ENCODE data around the gene TRAF1.

The TRAF1 gene

GRCh38 chr9:120889606-120890271, 36.9 kb downstream of the TRAF1 start:
- Histone ChIP-seq H3K9ac (ENCODE audit: low read length) (peak overlapping the region; percentile 21; the same call in 1 of the 2 replicates), H3K9me3 (ENCODE audit: insufficient read depth, low read length) (no peaks in the 10 kb centered on the region), H3K4me1 (ENCODE audit: low read length) (peaks cover 50% of the 10 kb centered on the region), H3K27ac (ENCODE audit: low read length) (peak overlapping the region; percentile 96), H2AFZ (ENCODE audit: low read depth, low read length) (peak overlapping the region; percentile 51; the same call in 1 of the 2 replicates), H3K36me3 (replicated peaks; ENCODE audit: low read depth, low read length) (no peaks in the 10 kb centered on the region), H3K79me2 (ENCODE audit: low read length) (no peaks in the 10 kb centered on the region), H3K4me3 (ENCODE audit: low read length) (no peak overlapping the region), H4K20me1 (ENCODE audit: insufficient read depth, low read length) (no peaks in the 10 kb centered on the region), H3K27me3 (ENCODE audit: low read depth, low read length) (no peaks in the 10 kb centered on the region), H3K4me2 (ENCODE audit: low read length) (peak overlapping the region; percentile 63; the same call in 1 of the 2 replicates)
- no peak for TF ChIP-seq EZH2phosphoT487 (IDR thresholded peaks at IDR 0.05; ENCODE audit: low read depth)
- TF ChIP-seq CTCF (IDR thresholded peaks at IDR 0.05; ENCODE audit: low read depth, low read length) = no peak

GRCh38 chr9:120888626-120889025, 38.0 kb downstream of the TRAF1 start:
- H3K9me3 ChIP-seq (ENCODE audit: insufficient read depth, low read length) = no peaks in the 10 kb centered on the region
- TF ChIP-seq EZH2phosphoT487 (IDR thresholded peaks at IDR 0.05; ENCODE audit: low read depth) = no peak
- no peak for TF ChIP-seq CTCF (IDR thresholded peaks at IDR 0.05; ENCODE audit: low read depth, low read length)
- no peak overlapping the region for H3K4me3 ChIP-seq (ENCODE audit: low read length)
- H3K79me2 ChIP-seq (ENCODE audit: low read length) = no peaks in the 10 kb centered on the region
- no peaks in the 10 kb centered on the region for H3K36me3 ChIP-seq (replicated peaks; ENCODE audit: low read depth, low read length)
- no peak overlapping the region for H2AFZ ChIP-seq (ENCODE audit: low read depth, low read length)
- no peak overlapping the region for H3K4me2 ChIP-seq (ENCODE audit: low read length)
- no peak overlapping the region for H3K9ac ChIP-seq (ENCODE audit: low read length)
- H3K27me3 ChIP-seq (ENCODE audit: low read depth, low read length) = no peaks in the 10 kb centered on the region
- H3K27ac ChIP-seq (ENCODE audit: low read length) = no peak overlapping the region
- H3K4me1 ChIP-seq (ENCODE audit: low read length) = peaks cover 43% of the 10 kb centered on the region
- no peaks in the 10 kb centered on the region for H4K20me1 ChIP-seq (ENCODE audit: insufficient read depth, low read length)

GRCh38 chr9:120886490-120886967, 40.1 kb downstream of the TRAF1 start:
- Histone ChIP-seq H4K20me1 (ENCODE audit: insufficient read depth, low read length) (no peaks in the 10 kb centered on the region), H3K4me2 (ENCODE audit: low read length) (no peak overlapping the region), H3K9ac (ENCODE audit: low read length) (no peak overlapping the region), H3K79me2 (ENCODE audit: low read length) (no peaks in the 10 kb centered on the region), H2AFZ (ENCODE audit: low read depth, low read length) (no peak overlapping the region), H3K36me3 (replicated peaks; ENCODE audit: low read depth, low read length) (no peaks in the 10 kb centered on the region), H3K27ac (ENCODE audit: low read length) (no peak overlapping the region), H3K9me3 (ENCODE audit: insufficient read depth, low read length) (no peaks in the 10 kb centered on the region), H3K27me3 (ENCODE audit: low read depth, low read length) (no peaks in the 10 kb centered on the region), H3K4me3 (ENCODE audit: low read length) (no peak overlapping the region), H3K4me1 (ENCODE audit: low read length) (peaks cover 22% of the 10 kb centered on the region)
- no peak for TF ChIP-seq EZH2phosphoT487 (IDR thresholded peaks at IDR 0.05; ENCODE audit: low read depth)
- no peak for TF ChIP-seq CTCF (IDR thresholded peaks at IDR 0.05; ENCODE audit: low read depth, low read length)

- peaks cover 16% of the 10 kb centered on the region for H3K4me1 ChIP-seq (ENCODE audit: low read length)
- H3K9me3 ChIP-seq (ENCODE audit: insufficient read depth, low read length) = no peaks in the 10 kb centered on the region
- H2AFZ ChIP-seq (ENCODE audit: low read depth, low read length) = no peak overlapping the region
- no peaks in the 10 kb centered on the region for H3K79me2 ChIP-seq (ENCODE audit: low read length)
- no peak overlapping the region for H3K4me2 ChIP-seq (ENCODE audit: low read length)
- H3K27me3 ChIP-seq (ENCODE audit: low read depth, low read length) = no peaks in the 10 kb centered on the region
- no peak for TF ChIP-seq CTCF (IDR thresholded peaks at IDR 0.05; ENCODE audit: low read depth, low read length)
- no peaks in the 10 kb centered on the region for H3K36me3 ChIP-seq (replicated peaks; ENCODE audit: low read depth, low read length)
- H3K9ac ChIP-seq (ENCODE audit: low read length) = no peak overlapping the region
- no peak overlapping the region for H3K27ac ChIP-seq (ENCODE audit: low read length)
- no peaks in the 10 kb centered on the region for H4K20me1 ChIP-seq (ENCODE audit: insufficient read depth, low read length)
- H3K4me3 ChIP-seq (ENCODE audit: low read length) = no peak overlapping the region
Measured at GRCh38 chr9:120885958-120886357, 40.6 kb downstream of the TRAF1 start.
